Adrenal gland (tissue), 12 donors: Measurements from ENCODE around the gene SF3B4. TPM values are rescaled to one million over a fixed set of nuclear protein-coding genes. Genes with fewer than 3 reads are reported as not detected.

Experiments
- DNase-seq, 7 donors: peaks; one replicate each; pipeline ENCODE4 v3.0.0-alpha.2; 2019 to 2020
- H3K27ac ChIP-seq, 5 donors: fragments of 200-600 bp; sonication (generic) in 4 of 5; 1 replicate in 3 of 5; 2 replicates in 2 of 5; pipeline versions ENCODE4 v1.5.1 to v1.8.0; 2016 to 2020; ENCODE audit warnings: mild to moderate bottlenecking in 1 of 5
- H3K27me3 ChIP-seq: fragments of 200-600 bp; 2 replicates; pipeline ENCODE4 v1.8.0; 2021
- H3K36me3 ChIP-seq, 2 donors: fragments of 200-600 bp; replicated peaks in 1 of 2; 1 replicate in 1 of 2; 2 replicates in 1 of 2; pipeline versions ENCODE4 v1.5.1 to v1.8.0; 2018 to 2022
- H3K4me1 ChIP-seq, 2 donors: fragments of 200-600 bp; replicated peaks in 1 of 2; 1 replicate in 1 of 2; 2 replicates in 1 of 2; pipeline versions ENCODE4 v1.5.1 to v1.8.0; 2018 to 2021
- H3K4me3 ChIP-seq, 4 donors: fragments of 200-600 bp; sonication (generic) in 3 of 4; one replicate each; pipeline ENCODE4 v1.5.1; 2016 to 2018
- H3K9me3 ChIP-seq, 3 donors: fragments of 200-600 bp; sonication (generic) in 1 of 3; replicated peaks in 1 of 3; 1 replicate in 2 of 3; 2 replicates in 1 of 3; pipeline versions ENCODE4 v1.5.1 to v1.8.0; 2016 to 2021
- CTCF ChIP-seq, 6 experiments: fragments of 450-650 bp in 4 of 6; fragments of 200-600 bp in 2 of 6; sonication (generic) in 1 of 6; IDR thresholded peaks; 1 replicate in 5 of 6; 2 replicates in 1 of 6; pipeline versions ENCODE4 v1.5.1 to v1.8.0; 2016 to 2021; ENCODE audit warnings: antibody characterized with exemption in 6 of 6, mild to moderate bottlenecking in 2 of 6, moderate library complexity in 1 of 6
- POLR2A ChIP-seq, 2 donors: fragments of 450-650 bp; IDR thresholded peaks; one replicate each; pipeline ENCODE4 v1.6.1; 2017; ENCODE audit warnings: antibody characterized with exemption in 2 of 2, mild to moderate bottlenecking in 2 of 2, moderate library complexity in 1 of 2
- WGBS, 4 donors: extraction: QIAGEN DNeasy Blood & Tissue Kit in 2 of 4; methylation state at CpG; one replicate each; pipeline versions ENCODE4 v1.1.5 to v1.1.7; 2013 to 2017; 5-methylcytosine and 5-hydroxymethylcytosine counted together
- intact Hi-C, 2 donors: fragments of 100-400 bp; cut with DNase I; formaldehyde crosslinking; loops; one replicate each; pipeline versions ENCODE4 v1.14.1 to v1.15.0; 2022 to 2023
- polyA plus RNA-seq, 3 donors: library from polyadenylated mRNA; stranded (reverse); fragments of 200-250 nt in 2 of 3; fragments of 350-450 nt in 1 of 3; fragmentation: Illumina TruSeq in 1 of 3; extraction: RNeasy Lipid Tissue Mini Kit (QIAGEN cat#74804) in 1 of 3; gene quantifications; one replicate each; pipeline ENCODE4 v1.2.3, GENCODE V29; 2013 to 2014
- total RNA-seq, 9 donors: library from RNA; depleted of rRNA in 4 of 9; stranded (reverse); fragments of >200 nt in 4 of 9; fragments of 120-200 nt in 1 of 9; fragmentation: NEBNext Ultra II Directional in 1 of 9; extraction: Animal tissue kit (Norgen Biotek cat#: 25700) in 1 of 9; gene quantifications; one replicate each; pipeline versions ENCODE4 v1.1.0 to v1.2.4, GENCODE V29; 2013 to 2023
- donor health status: healthy with polysubstance abuse.
- donor health status: Bipolar disorder and iron deficiency.
- donor health status: DM: yes; HTN: yes; CAD: no.
- donor health status: DM: no; HTN: no; CAD: no.
- donor health status: DM: no; HTN: no; CAD: no.
- donor health status: DM: yes; HTN: yes; CAD: no.

SF3B4 gene
- total and polyA plus RNA-seq, 12 donors: 10.2 to 83.6 (median 42.2) TPM

DNA sequence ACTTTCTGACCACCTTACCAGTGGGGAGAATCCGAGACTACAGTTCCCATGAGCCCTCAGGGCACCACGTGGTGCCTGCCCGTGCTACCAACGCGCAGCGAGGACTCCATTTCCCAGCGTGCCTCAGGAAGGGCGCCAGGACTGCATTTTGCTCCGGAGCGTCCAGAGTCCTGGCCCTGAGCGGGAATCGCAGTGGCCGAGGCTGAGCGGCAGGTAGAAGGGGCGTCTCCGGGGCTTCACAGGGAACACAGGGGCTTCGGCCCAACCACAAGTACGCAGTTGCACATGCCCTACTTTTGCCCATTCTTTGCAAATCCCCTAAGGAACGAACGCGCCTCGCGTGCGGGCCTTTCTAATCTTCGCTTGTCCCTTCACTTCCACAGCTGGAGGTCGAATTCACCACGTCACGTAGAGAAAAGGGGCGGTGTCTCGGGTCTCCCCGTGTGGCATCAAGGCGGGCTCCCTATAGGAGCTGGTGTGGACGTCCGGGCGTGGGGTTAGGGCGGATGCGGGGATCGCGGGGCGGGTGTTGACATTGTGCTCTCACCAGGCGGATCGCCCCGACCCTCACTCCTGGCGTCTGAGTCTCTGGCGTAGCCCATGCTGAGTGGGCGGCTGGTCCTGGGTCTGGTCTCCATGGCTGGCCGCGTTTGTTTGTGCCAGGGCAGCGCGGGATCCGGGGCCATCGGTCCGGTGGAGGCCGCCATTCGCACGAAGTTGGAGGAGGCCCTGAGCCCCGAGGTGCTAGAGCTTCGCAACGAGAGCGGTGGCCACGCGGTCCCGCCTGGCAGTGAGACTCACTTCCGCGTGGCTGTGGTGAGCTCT lies 27.9 kb downstream of the SF3B4 start, which contains the start of gene BOLA1:
TSS of gene BOLA1 (plus strand) at position 109 of the 825 bp plus-strand sequence. CDS start at position 601, 492 bp downstream.
- intact Hi-C loops: no loop called here

DNA sequence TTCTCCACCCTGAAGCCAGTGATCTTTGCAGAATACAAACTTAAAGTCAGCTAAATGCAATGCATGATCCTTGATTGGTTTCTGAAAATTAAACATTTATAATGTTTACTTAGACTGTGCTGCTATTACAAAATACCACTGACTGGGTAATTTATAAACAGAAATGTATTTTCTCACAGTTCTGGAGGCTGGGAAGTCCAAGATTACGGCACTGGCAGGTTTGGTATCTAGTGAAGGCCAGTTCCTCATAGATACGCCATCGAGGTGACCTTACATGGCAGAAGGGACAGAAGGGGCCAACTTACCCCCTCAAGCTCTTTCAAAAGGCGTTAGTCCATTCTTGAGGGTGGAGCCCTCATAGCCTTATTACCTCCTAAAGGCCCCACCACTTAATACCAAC lies 31.0 kb downstream of the SF3B4 start:
- no peaks in the 10 kb centered on the region for H3K27me3 ChIP-seq
- H3K4me1 ChIP-seq: peaks cover 0 to 6% of the 10 kb centered on the region in 2 donors
- peak in 2 of 7 donors; percentile 7 to 13 for DNase-seq
- intact Hi-C loops: no loop called here
- H3K27ac ChIP-seq: no peak overlapping the region
- WGBS, 4 donors: 86 to 93% (median 91%) methylated on average over 4 of the region's 4 CpGs
- H3K4me3 ChIP-seq: no peak overlapping the region
- no peaks in the 10 kb centered on the region for H3K36me3 ChIP-seq
- no peaks in the 10 kb centered on the region for H3K9me3 ChIP-seq
- TF ChIP-seq CTCF (IDR thresholded peaks at IDR 0.05) (no peak), POLR2A (IDR thresholded peaks at IDR 0.05) (no peak)

More for the DNA sequence above, 27.9 kb downstream of the SF3B4 start, which contains the start of gene BOLA1:
- Histone ChIP-seq H3K9me3 (no peaks in the 10 kb centered on the region), H3K36me3 (no peaks in the 10 kb centered on the region), H3K27ac (peak within 1 kb of the TSS; percentile 29 to 94 (median 64)), H3K4me1 (peaks cover 0 to 6% of the 10 kb centered on the region in 2 donors), H3K4me3 (peak within 1 kb of the TSS in 3 of 4 donors; percentile 30 to 74 (median 50)), H3K27me3 (no peaks in the 10 kb centered on the region)
- DNase-seq: peak; percentile 92 to 97 (median 95)
- 3 to 29% (median 8%) methylated on average over 10 to 65 of the region's 65 CpGs for WGBS, 4 donors
- peak; percentile 61 to 92 for TF ChIP-seq POLR2A (IDR thresholded peaks at IDR 0.05)
- no peak for TF ChIP-seq CTCF (IDR thresholded peaks at IDR 0.05)

DNA sequence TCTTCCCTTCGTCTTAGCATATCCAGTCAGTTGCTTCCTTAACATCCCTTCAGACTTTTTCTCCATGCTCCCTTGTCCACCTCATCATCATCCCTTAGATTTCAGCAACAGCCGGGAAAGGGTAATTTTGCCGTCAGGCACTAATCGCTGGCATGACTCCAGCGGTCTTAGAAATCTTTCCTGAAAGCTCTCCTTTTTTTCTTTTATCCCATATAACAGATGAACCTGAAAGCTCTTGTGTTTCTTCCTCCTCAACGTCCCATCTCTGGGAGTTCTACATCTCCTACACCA lies 38.7 kb downstream of the SF3B4 start:
- Histone ChIP-seq H3K4me1 (peaks cover 9 to 15% of the 10 kb centered on the region in 2 donors), H3K27ac (peak overlapping the region; percentile 95 to 100 (median 99)), H3K9me3 (no peaks in the 10 kb centered on the region), H3K27me3 (no peaks in the 10 kb centered on the region), H3K36me3 (no peaks in the 10 kb centered on the region), H3K4me3 (peak overlapping the region in 1 of 4 donors; percentile 81)
- peak; percentile 37 to 82 (median 52) for DNase-seq
- intact Hi-C loops: no loop called here
- 18 to 27% (median 20%) methylated on average over 6 of the region's 6 CpGs for WGBS, 4 donors
- TF ChIP-seq POLR2A (IDR thresholded peaks at IDR 0.05) (no peak), CTCF (IDR thresholded peaks at IDR 0.05) (no peak)

DNA sequence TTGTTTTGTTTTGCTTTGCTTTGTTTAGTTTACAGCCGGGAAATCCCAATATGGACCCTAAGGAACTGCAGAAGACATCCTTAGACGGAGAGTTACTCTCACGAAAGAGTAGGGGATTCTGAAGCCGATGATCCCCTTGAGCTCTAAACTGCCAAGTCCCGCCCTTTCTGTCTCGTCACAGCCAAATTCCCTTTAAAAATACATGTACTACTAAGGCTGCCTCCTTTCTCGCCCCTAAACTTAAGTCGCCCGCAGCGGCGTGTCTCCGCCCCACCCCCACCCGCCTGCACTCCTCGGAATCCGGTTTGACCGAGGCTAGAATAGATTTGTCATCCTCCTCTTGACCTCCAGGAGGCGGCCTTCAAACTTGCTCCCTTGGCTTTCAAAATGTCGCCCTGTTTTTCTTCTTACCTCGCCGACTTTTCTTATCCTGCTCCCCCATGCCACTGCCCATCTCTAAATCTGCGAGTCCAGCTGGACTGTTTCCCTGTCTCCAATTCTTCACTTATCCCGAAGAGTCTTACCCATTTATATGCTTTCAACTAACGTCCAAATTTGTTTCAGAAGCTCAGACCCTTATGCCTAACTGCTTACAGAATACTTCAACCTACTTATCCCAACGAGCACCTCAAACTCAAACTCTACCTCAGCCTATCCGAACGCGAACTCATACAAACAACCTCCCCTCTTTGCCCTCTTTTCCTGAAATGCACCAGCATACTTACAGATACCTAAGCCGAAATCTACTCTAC lies 39.2 kb downstream of the SF3B4 start:
- no peaks in the 10 kb centered on the region for H3K9me3 ChIP-seq
- H3K4me3 ChIP-seq: peak overlapping the region in 2 of 4 donors; percentile 48 to 81
- H3K4me1 ChIP-seq: peaks cover 9 to 15% of the 10 kb centered on the region in 2 donors
- DNase-seq: peak; percentile 75 to 93 (median 83)
- 4 to 5% (median 4%) methylated on average over 28 of the region's 28 CpGs for WGBS, 4 donors
- H3K36me3 ChIP-seq: no peaks in the 10 kb centered on the region
- peak overlapping the region; percentile 95 to 100 (median 99) for H3K27ac ChIP-seq
- intact Hi-C loops: no loop called here
- TF ChIP-seq POLR2A (IDR thresholded peaks at IDR 0.05) (peak in 1 of 2 donors; percentile 38), CTCF (IDR thresholded peaks at IDR 0.05) (peak in 5 of 6 experiments; percentile 28 to 60 (median 51))
- no peaks in the 10 kb centered on the region for H3K27me3 ChIP-seq
